Fibroblast of skin of back (primary cell): ENCODE measurements around the gene STK26. TPM values are rescaled to one million over a fixed set of nuclear protein-coding genes. Genes with fewer than 3 reads are reported as not detected.
"Not testable (repeated sequence)": the region's sequence is repeated elsewhere in the genome, so short reads cannot be mapped to it uniquely, and the experiment has no call there.

Experiments
- DNase-seq: peaks from one replicate; pipeline ENCODE4 v3.0.0-alpha.2; 2013
- polyA plus RNA-seq, 2 experiments: library from polyadenylated mRNA; unstranded; fragments of 120-200 nt; gene quantifications; one replicate each; pipeline ENCODE4 v1.2.1, GENCODE V29; 2013; ENCODE audit not compliant: insufficient read length in 2 of 2

STK26 gene
- 9.6 TPM for polyA plus RNA-seq (2013, experiment 1 of 2; ENCODE audit: insufficient read length)
- 6.8 TPM for polyA plus RNA-seq (2013, experiment 2 of 2; ENCODE audit: insufficient read length)

DNA sequence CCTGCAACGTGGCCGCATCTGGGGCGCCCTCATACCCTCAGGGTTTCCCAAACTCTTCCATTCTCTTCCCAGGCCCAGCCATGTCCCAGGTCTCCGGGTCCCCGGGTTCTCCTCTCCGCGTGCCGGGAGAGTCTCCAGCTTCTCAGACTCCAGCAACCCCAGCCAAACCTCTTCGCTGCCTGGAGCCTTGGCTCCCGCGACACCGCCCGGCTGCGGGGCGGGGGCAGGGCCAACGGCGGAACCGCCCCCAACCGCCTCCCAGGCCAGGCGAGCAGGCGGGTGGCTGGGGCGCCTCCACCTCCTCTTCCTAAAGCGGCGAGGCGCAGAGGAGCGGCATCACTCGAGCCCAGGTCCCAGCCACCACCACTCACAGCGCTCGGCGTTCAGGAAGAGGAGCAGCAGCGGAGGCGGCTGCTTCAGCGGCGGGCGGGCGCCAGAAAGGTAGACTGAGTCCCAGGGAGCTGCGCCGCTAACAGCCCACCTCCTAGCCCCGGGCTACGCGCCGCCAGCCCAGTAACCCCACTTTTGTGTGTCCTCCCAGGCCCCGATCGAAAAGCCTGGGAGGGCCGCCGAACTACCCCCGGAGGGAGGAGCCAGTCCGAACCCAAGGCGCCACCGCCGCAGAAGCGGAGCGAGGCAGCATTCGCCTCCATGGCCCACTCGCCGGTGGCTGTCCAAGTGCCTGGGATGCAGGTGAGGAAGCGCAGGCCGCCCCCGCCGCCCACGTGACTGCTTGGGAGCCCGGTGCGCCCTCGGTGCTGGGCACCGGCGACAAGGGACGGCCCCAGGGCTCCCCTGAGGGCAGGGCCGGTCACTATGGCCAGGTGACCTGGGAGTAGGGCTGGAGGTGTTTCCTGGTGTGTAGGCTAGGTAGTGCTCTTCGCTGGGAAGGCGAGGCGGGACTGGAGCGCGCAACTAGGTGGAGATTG, at the start of gene STK26:
STK26 (plus strand) TSS at position 336 of the 929 bp plus-strand sequence; CDS start at position 652, 316 bp downstream.
- DNase-seq: peak; percentile 73

DNA sequence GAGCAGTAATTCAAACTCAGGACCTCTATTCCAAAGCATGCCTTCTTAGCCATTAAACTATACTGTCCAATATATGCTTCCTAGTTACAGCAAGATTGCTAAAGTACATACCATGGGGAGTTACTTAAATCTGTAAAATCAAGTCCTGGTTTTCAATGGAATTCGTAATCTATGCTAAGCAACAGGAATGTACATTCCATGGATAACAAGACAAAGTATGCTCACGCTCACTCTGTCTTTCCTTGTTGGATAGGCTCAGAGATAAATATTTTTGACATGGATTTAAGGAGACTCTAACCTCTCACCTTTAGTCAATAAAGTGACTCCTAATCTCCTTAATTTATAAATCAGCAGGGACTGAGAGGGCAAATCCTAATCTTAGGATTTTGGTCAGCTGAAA, 47.3 kb upstream of the STK26 start:
- DNase-seq: peak; percentile 15

DNA sequence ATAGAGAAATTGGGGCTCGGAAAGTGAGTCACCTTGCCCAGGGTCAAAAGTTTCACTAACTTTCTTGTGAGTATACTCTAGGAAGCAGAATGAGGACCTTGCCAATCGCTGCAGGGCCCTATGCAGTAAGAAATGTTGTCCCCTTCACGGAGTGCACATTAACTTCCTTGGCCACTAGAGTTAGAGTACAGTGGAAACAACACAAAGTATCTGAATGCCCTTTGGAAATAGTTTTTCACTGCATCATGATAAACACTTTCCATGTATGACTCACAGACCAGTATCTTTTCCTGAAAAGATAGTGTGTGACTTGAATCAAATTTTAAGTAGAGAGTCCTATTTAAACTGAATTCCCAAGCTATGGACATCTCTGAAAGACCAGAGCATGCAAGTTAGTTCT, 45.5 kb upstream of the STK26 start:
- peak; percentile 2 for DNase-seq

DNA sequence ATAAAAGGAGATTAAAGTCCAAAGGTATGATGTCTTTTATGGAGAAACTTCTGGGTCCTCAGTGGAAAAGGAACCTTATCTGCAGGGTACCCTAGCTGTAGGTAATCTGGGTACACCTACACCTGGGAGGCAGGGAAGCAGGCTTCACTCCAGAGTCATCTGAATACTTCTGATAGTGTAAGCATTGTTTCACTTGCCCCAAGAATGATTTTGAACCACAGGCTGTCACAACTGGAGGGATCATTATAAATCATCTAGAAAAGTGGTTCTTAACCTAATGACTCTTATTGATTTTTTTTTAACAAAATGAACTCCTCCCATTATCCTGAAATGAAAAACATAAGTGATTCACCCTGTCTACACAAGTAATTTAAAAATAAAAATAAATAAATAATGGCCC, 44.0 kb upstream of the STK26 start:
- no peak for DNase-seq

DNA sequence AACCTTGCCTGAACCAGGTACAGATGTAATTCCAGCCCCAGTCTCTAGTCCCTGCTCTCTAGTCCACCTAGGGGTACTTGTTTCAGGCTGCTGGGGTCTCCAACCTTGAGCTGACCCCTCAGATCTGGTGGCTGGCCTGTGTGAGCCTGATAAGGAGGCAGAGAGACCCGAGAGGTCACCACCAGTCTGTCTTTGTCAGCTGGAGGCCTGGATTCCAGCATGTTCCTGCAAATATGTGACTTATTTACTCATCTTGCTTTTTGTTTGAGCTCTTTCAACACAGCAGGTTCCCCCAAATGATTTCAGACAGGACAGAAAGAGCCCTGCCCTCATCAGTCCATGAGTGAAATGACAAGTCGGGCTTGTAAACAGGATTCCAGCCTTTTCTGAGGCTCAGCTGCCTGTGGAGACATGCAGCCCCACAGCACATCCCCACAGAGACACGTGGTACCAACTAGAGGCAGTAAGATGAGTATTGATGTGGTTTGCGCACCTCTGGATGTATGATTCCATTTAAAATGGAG, 37.5 kb upstream of the STK26 start:
- no peak for DNase-seq

DNA sequence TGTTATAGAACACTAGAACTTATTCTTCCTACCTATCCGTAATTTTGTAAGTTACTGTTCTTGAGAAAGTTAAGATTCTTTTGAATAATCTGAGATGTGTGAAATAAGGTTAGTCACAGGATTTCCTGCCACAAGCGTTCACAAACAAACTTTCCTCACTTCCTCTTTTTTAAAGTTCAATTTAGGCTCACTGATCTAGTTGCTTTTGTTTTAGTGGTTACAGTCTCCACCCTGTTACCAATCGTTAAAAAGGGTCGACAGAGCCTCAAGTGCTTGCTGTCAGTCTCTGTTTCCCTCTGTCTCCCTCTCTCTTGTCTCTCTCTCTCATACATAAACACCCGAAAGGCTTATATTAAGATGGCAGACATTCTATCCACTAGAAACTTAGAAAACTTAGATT, 35.9 kb upstream of the STK26 start:
- DNase-seq: no peak

DNA sequence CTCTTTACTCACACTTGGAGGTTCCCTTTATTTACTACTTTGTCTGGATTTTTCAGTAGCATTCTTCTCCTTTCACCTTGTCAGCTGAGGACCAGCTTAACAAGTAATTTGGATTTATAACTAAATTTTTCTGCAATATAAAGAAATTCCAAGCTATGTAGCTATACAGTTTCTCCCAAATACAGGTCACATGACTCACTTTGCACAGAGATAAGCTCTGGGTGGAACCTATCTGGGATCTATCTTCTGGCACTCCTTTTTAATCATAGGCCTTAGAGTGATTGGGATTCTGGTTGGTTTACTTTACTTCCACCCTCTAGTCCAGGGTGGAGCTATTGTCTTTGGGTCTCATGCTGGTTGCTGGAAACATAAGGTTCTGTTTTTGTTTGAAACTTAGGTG, 34.9 kb upstream of the STK26 start:
- DNase-seq: no peak

DNA sequence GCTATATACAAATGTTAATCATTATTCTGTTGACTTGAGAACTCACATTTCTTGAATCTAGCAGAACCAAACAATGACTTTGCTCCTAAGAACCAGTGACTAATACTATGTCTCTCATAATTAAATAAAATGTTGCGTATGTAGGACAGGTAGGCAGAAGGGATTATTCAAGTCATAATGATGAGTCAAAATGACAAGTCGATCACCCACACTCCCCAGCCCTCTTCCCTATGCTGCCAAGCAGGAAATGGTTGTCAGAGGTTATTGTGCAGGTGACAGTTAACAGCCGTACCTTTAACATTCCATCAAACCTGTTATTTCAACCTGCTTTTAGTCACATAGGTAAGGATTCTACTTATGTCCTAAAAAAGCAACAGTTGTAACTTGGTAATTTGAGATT, 22.0 kb upstream of the STK26 start:
- DNase-seq: no peak

DNA sequence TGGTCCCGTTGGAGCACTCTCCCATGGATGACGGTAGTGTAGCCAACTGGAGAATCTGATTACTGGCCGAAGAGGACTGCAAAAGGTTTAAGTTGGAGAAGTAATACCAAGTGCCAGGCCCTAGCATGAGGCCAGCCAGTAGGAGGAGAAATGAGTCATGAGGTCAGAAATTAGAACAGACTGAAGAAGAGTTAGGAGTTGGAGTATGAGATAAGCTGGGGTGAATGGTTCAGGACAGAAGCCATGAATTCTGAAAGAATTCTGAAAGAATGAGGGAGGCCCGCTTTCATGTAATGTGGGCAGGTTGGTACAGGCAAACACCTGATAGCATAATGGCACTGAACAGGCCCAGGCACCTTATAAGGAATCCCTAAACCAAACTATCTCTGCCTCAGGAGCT, 18.4 kb upstream of the STK26 start:
- DNase-seq: no peak

DNA sequence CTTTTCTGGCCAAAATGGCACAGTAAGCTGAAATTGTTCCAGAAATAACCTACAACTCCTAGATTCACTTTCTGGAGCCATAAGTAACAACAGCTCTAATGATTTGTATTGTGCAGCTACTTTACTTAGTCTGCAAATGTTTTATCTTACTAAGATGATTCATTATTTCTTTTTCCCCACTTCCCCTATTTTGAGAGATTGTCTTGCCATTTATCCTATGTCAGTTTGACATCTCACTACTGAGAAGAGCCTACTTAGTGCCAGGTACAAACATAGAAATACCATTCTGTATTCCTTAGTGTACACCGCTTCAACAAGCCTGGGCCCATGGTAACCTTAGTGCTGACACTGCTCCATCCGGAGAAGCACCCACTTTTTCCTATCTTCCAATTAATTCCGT, 13.8 kb upstream of the STK26 start:
- no peak for DNase-seq

DNA sequence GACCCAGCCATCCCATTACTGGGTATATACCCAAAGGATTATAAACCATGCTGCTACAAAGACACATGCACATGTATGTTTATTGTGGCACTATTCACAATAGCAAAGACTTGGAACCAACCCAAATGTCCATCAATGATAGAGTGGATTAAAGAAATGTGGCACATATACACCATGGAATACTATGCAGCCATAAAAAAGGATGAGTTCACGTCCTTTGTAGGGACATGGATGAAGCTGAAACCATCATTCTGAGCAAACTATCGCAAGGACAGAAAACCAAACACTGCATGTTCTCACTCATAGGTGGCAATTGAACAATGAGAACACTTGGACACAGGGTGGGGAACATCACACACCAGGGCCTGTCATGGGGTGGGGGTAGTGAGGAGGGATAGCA, 12.9 kb upstream of the STK26 start:
- not testable (repeated sequence) for DNase-seq

DNA sequence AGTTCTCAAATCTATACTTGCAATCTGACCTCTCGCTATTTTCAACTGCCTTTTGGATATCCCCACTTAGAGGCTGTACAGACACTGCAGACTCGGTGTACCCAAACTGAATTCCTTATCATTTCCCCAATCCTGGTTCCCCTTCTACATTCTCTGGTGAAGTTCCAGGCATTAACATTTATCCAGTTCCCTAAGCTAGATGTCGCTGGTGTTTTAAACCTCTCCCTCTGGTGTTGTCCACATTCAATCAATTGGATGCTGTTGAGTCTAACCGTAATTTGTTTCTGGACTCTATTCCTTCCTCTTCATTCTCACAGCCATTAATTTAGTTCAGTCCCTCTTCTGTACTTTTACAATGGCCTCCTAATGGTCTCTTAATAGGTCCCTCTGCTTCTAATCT, 7.2 kb upstream of the STK26 start:
- DNase-seq: no peak

DNA sequence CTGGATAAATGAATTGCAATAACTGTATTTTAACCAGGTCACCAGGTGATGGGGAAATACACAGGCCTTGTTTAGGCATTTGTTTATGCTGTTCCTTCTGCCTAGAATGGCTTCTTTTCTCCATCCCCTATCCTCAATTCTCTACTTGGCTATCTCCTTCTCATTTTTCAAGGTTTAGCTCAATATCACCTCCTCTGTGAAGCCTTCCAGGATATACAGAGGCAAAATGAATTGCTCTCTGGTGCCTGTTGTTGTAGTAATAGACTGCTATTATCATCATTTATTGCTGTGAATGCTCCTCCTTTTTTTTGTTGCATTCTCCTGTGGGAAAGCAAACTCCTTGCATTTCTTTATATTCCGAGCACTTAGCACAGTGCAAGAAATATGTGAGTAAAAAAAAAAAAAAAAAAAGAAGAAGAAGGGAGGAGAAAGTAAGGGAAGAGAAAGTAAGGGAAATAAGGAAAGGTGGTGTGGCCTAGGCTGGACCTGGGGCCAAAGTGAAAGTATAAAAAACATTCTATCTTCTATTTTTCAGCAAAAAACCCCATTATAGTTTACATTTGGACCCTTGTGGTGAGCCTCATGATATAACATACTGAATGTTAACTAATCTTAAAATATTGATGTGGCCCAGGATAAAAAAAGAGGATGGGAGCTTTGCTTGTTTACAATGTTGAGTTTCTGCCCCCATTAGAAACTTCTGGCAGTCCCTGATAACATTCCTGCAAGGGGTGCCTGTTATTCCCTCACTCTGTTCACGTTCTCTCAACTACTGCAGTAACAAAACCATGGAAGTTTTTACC, 6.3 kb upstream of the STK26 start:
- no peak for DNase-seq

DNA sequence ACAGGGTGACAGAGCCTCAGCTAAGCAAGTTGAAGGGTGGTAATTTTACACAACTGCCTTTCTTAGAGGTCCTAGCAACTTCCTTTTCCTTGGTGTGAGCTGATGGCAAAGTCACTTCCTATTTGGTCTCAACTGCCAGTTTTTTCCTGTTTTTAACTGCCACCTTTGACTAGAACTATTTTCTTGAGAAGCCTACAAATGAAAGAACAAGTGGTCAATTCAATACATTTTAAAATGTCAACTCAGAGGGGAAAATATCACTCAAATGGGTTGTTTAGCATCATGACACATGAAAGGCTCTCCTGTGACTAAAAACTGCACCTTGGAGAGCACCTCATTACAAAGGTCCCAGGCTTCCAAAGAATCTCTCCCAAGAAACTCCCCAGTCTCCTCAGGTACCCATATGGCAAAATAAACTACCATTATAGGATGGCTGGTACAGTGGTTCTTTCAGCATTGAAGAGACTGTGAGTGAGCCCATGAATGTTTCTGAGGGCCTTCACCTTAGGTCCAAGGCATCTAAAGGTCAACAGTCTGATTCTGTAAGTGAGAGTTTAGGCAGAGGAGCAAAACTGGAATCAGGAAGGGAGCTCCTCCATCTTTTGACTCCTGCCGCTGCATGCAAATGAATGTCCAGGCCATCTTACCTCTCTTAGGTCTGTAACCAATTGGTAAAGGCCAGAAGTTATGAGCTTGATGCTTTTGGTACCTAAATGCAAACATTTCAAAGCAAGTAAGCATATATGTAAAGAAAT, 5.5 kb upstream of the STK26 start:
- no peak for DNase-seq

DNA sequence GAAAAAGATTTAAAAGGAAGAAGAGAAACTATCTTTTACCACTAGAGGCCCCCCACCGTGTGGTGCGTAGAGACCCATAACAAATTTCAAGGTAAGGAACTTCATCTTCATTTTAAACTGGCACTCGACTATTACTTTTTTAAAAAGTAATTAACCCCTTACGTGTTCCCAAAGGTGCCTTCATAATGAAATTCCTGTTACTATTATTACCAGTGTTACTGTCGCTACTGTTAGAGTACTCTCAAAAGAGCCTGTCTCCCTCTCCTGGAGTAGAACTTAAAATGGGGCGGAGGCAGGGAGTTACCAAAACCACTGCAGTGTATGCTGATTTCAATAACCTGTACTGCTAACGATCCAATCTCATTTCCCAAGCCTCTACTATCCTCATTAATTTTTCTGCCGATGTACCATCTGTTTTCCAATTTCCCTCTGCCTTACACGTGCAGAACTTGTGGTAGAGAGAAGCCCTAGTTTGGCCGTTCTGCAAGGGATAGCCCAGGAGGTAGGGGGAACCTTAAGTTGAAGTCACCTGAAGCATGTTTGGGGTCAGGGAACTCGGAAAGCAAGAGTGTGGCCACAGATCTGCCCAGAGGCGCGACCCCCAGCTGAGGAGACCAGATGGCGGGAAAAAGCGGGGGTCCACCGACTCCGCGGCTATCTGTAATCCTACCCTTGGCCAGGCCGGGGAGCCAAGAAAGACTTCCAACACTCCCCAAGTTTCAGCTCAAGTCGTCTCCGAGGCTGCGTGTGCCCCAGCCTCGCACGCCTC, 720 bp upstream of the STK26 start:
- DNase-seq: no peak

DNA sequence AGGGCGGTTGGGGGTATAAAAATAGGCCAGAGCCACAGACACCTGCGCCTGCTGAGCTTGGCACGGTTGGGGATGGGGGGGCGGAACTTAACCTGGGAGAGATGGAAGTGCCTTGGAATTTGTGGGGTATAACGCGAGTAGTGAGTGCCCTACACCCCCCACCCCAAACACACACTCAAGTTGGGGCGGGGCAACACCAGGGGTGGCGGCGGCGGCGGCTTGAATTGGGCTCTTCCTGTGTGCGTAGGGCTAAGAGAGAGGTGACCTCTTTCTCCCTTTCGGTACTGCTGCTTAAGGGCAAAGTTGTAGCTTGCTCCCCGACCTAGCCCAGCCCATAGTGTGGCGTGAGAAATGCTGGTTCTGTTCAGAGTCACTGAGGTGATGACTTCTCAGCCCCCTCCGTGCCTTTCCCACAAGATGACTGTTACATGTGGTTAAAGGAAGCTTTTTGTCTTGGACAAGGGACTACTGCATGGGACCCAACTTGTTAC, 839 bp downstream of the STK26 start:
- no peak for DNase-seq

DNA sequence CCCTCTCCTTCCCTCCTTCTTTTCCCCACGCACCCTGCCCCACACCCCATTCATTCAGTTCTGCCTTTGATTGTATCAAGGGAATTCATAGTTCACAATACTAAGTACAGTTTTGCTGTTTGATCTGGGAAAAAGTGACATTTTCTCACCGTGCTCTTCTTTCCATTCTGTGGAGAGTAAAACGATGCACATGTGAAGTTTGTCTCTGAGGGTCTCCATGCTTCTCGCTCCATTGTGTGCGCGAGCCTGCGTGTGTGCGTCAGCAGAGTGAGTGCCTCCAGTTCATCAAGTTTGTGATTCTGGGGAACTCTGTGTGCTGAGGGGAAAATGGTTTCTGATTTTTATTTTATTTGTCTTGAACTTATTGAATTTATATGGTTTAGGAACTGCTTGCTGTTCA, 1.9 kb downstream of the STK26 start:
- DNase-seq: no peak

DNA sequence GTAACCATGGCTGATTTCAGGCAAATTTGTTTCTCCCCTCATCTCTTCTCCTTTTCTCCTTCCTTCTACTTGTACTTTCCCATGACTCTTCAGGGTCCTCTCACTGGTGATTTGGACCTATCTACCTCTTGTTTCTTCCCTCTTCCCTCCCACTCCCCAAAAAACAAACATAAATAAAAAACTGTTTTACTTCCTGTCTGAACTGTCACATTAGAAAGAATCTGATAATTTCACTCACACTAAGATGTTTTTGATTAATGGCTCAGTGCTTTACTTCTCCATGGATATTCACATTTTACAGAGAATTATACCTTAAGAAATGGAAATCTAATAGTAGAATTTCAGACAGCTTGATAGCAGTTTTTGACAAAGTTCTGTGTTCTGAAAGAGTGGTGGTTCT, 7.2 kb downstream of the STK26 start:
- no peak for DNase-seq

DNA sequence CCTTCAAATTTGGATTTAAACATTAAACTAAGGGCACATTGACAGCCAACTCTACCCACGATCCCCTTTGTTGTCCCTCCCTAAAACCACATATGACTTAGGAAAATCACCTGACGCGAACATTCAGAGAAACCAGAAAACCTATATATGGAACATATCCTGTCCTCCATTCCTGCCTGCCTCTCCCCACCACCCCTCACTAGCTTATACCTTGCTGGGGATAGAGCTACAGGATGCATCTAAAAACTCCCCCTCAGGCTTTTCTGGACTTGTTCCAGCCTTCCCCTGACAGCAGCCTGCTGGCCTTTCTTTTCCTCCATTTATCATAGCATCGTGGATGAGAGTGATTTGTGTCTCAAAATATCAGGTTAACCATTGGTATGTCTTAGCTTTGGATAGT, 8.8 kb downstream of the STK26 start:
- DNase-seq: no peak

DNA sequence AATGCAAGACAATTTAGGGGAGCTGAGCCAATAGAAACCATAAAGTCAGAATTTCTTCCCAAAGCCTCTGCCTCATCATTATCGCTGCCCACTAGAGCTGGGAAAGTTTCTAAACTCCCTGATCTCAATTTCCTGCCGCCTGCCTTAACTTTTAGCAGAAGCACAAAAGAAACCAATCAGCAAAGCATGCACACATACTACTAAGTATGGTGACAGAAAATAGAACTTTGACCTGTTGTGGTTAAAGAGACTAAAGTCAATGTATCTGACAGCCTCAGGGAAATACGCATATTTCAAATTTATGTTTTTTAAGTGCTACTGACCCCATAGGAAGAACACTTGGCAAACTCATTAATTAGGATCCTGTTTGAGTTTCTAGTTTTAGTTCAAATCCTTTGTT, 10.1 kb downstream of the STK26 start:
- DNase-seq: no peak

DNA sequence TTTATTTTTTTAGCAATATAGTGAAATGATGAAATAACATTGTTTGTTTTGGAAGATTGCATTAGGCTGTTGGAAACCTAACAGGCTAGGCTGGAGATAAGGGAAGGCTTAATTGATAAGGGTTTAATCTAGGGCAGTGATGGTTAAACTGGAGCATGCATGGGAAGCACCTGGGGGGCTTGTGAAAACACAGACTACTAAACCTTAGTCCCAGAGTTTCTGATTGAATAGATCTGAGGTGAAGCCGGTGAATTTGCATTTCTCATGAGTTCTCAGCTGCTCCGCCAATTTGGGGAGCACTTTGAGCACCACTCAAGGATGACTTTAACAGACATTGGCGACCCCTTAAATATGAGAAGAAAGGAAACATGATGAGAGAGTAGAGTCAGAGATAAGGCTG, 11.5 kb downstream of the STK26 start:
- no peak for DNase-seq
